Measurements from ENCODE around the gene ATP2A1.
A peak's percentile ranks its signal among the peaks of the same experiment; 100 is the strongest.

The ATP2A1 gene

GRCh38 chr16:28917095-28917494 lies 38.8 kb downstream of the ATP2A1 start:
- TF ChIP-seq IKZF3 (tag by site-specific recombination; IDR thresholded peaks at IDR 0.05), result no peak
- TF ChIP-seq ZNF280D (tag by site-specific recombination; IDR thresholded peaks at IDR 0.05), result no peak
- TF ChIP-seq ZNF670 (tag by site-specific recombination; IDR thresholded peaks at IDR 0.05; ENCODE audit: low read depth), result no peak
- no peak for TF ChIP-seq KLF7 (tag by site-specific recombination; IDR thresholded peaks at IDR 0.05; ENCODE audit: borderline replicate concordance)
- TF ChIP-seq ZNF677 (tag by site-specific recombination; IDR thresholded peaks at IDR 0.05), result no peak
- no peak for TF ChIP-seq ZNF629 (tag by site-specific recombination; IDR thresholded peaks at IDR 0.05)
- TF ChIP-seq ELK4 (IDR thresholded peaks at IDR 0.05; ENCODE audit: borderline replicate concordance, low read depth, low read length), result no peak
- TF ChIP-seq ZNF148 (tag by site-specific recombination; IDR thresholded peaks at IDR 0.05; ENCODE audit: borderline replicate concordance), result no peak
- peaks cover 0 to 13% of the 10 kb centered on the region in 2 experiments; a peak in 2 of 3 replicates for H3K36me3 ChIP-seq (ENCODE audit: control insufficient read depth in 2 of 2, insufficient read depth in 1 of 2, low read length in 2 of 2)
- ChIA-PET POLR2A (no interaction called here), CTCF (interaction anchor here (0.6 kb wide), 1 partner anchor 66 kb away, joined by 3 read pairs; no protein-coding TSS in a partner anchor)
- no peaks in the 10 kb centered on the region for H3K9me3 ChIP-seq (ENCODE audit: control insufficient read depth, insufficient read depth, low read depth, low read length)
- H3K27ac ChIP-seq (ENCODE audit: extremely low read depth, low read depth, low read length), result no peak overlapping the region
- H3K4me3 ChIP-seq (ENCODE audit: low read depth, low read length), result no peak overlapping the region
- no peaks in the 10 kb centered on the region for H3K4me1 ChIP-seq (ENCODE audit: control insufficient read depth, insufficient read depth, low read length)

- H3K9me3 ChIP-seq (ENCODE audit: control insufficient read depth, insufficient read depth, low read depth, low read length), result no peaks in the 10 kb centered on the region
- peak; percentile 77 for TF ChIP-seq ZNF121 (tag by site-specific recombination; IDR thresholded peaks at IDR 0.05)
- no peak for TF ChIP-seq ZNF629 (tag by site-specific recombination; IDR thresholded peaks at IDR 0.05)
- peaks cover 0 to 13% of the 10 kb centered on the region in 2 experiments; a peak in 2 of 3 replicates for H3K36me3 ChIP-seq (ENCODE audit: control insufficient read depth in 2 of 2, insufficient read depth in 1 of 2, low read length in 2 of 2)
- no peak overlapping the region for H3K4me3 ChIP-seq (ENCODE audit: low read depth, low read length)
- H3K4me1 ChIP-seq (ENCODE audit: control insufficient read depth, insufficient read depth, low read length), result no peaks in the 10 kb centered on the region
- CTCF ChIA-PET, result interaction anchor here (0.6 to 1.0 kb wide), 2 partner anchors 18 to 25 kb away, joined by 3 read pairs; no protein-coding TSS in a partner anchor
- POLR2A ChIA-PET, result no interaction called here
- H3K27ac ChIP-seq (ENCODE audit: extremely low read depth, low read depth, low read length), result no peak overlapping the region
Observed at GRCh38 chr16:28918698-28919097, 40.4 kb downstream of the ATP2A1 start.

GRCh38 chr16:28923231-28923587 lies 44.9 kb downstream of the ATP2A1 start:
- H3K36me3 ChIP-seq (ENCODE audit: control insufficient read depth in 2 of 2, insufficient read depth in 1 of 2, low read length in 2 of 2), result peaks cover 0 to 5% of the 10 kb centered on the region in 2 experiments; a peak in 2 of 3 replicates
- no peak overlapping the region for H3K4me3 ChIP-seq (ENCODE audit: low read depth, low read length)
- no peak overlapping the region for H3K27ac ChIP-seq (ENCODE audit: extremely low read depth, low read depth, low read length)
- H3K4me1 ChIP-seq (ENCODE audit: control insufficient read depth, insufficient read depth, low read length), result 0 out of 2 replicates have a peak, but pooled peaks cover 4% of the 10 kb centered on the region
- POLR2A ChIA-PET, result interaction anchor here (1.1 kb wide), 2 partner anchors 27 to 43 kb away, joined by 3 read pairs; partner anchors contain the start of gene NFATC2IP
- H3K9me3 ChIP-seq (ENCODE audit: control insufficient read depth, insufficient read depth, low read depth, low read length), result no peaks in the 10 kb centered on the region
- CTCF ChIA-PET, result interaction anchor here (0.6 to 2.0 kb wide), 5 partner anchors 22 to 646 kb away, joined by 3 to 9 read pairs (median 3); no protein-coding TSS in a partner anchor
- TF ChIP-seq ZBTB17 (tag by site-specific recombination; IDR thresholded peaks at IDR 0.05), result no peak
- no peak for TF ChIP-seq ZNF776 (tag by site-specific recombination; IDR thresholded peaks at IDR 0.05; ENCODE audit: borderline replicate concordance)
- TF ChIP-seq ZNF174 (tag by site-specific recombination; IDR thresholded peaks at IDR 0.05), result no peak
- no peak for TF ChIP-seq ZNF692 (tag by site-specific recombination; IDR thresholded peaks at IDR 0.05)
- TF ChIP-seq ZSCAN18 (tag by site-specific recombination; IDR thresholded peaks at IDR 0.05), result no peak
- no peak for TF ChIP-seq ZNF510 (tag by site-specific recombination; IDR thresholded peaks at IDR 0.05; ENCODE audit: insufficient replicate concordance)
- TF ChIP-seq ZNF366 (tag by site-specific recombination; conservative IDR thresholded peaks at IDR 0.05), result no peak
- no peak for TF ChIP-seq GLIS2 (tag by site-specific recombination; IDR thresholded peaks at IDR 0.05)
- no peak for TF ChIP-seq ZNF473 (tag by site-specific recombination; IDR thresholded peaks at IDR 0.05)
- TF ChIP-seq MYNN (tag by site-specific recombination; IDR thresholded peaks at IDR 0.05; ENCODE audit: borderline replicate concordance), result no peak
